ENCODE data around the gene PPP1R14B. TPM values are rescaled to one million over a fixed set of nuclear protein-coding genes. Genes with fewer than 3 reads are reported as not detected.
A peak's percentile ranks its signal among the peaks of the same experiment; 100 is the strongest.

Gene PPP1R14B
- total and polyA plus RNA-seq, 2 of the 13 experiments (the other 11 are each of a cell fraction or from before 2014, with no cell fraction given) = 110 to 148 TPM

DNA sequence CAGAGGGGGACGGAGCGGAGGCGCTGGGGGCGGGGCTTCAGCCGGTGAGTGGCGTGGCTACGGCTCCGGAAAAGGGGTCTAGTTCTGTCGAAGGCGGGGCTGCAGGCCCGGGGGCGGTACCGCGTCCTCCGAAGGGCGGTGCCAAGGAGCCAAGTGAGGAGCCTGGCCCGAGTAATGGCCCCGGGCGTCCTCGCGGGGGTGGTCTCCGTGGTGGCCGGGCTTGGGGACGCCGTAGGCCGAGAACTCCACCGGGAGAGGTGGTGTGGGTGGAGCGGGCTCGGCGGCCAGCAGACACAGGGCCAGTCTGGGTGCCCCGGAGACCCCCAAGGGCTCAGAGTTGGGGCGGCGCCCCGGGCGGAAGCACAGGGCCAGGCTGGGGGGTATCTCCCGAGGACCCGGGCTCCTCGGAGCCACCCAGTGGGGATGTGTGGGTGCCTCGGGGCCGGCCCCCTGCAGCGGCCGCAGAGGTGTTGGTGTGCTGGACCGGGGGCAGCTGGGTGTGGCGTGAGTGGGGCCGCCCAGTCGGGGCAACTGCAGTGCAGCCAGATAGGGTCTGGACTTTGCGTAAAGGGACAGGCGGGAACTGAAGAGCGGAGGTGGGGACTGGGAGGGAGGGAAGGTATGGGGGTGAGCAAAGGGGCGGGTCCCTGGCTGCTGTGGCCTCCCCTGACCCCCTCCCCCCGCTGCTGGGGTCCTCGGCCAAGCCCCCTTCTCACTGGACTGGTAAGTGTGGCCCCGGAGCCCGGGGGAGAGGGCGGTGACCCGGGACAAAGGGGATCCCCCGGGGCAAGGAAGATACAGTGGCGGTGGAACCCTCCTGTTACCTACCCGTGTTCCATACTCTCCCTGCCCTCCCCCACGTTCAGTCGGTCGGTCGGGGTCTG is 5.0 kb downstream of the PPP1R14B start (continued):
- TF ChIP-seq ZNF713 (CRISPR knock-in tag; IDR thresholded peaks at IDR 0.05) (0 out of 2 replicates have a peak, but pooled peaks have one; percentile 21), DNMT3B (CRISPR knock-in tag; conservative IDR thresholded peaks at IDR 0.05) (no peak)
- TF ChIP-seq, protein P1, sequence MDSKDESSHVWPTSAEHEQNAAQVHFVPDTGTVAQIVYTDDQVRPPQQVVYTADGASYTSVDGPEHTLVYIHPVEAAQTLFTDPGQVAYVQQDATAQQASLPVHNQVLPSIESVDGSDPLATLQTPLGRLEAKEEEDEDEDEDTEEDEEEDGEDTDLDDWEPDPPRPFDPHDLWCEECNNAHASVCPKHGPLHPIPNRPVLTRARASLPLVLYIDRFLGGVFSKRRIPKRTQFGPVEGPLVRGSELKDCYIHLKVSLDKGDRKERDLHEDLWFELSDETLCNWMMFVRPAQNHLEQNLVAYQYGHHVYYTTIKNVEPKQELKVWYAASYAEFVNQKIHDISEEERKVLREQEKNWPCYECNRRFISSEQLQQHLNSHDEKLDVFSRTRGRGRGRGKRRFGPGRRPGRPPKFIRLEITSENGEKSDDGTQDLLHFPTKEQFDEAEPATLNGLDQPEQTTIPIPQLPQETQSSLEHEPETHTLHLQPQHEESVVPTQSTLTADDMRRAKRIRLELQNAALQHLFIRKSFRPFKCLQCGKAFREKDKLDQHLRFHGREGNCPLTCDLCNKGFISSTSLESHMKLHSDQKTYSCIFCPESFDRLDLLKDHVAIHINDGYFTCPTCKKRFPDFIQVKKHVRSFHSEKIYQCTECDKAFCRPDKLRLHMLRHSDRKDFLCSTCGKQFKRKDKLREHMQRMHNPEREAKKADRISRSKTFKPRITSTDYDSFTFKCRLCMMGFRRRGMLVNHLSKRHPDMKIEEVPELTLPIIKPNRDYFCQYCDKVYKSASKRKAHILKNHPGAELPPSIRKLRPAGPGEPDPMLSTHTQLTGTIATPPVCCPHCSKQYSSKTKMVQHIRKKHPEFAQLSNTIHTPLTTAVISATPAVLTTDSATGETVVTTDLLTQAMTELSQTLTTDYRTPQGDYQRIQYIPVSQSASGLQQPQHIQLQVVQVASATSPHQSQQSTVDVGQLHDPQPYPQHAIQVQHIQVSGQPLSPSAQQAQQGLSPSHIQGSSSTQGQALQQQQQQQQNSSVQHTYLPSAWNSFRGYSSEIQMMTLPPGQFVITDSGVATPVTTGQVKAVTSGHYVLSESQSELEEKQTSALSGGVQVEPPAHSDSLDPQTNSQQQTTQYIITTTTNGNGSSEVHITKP (CRISPR knock-in tag; IDR thresholded peaks at IDR 0.05; ENCODE audit: low read depth) = no peak
- TF ChIP-seq, protein P2, sequence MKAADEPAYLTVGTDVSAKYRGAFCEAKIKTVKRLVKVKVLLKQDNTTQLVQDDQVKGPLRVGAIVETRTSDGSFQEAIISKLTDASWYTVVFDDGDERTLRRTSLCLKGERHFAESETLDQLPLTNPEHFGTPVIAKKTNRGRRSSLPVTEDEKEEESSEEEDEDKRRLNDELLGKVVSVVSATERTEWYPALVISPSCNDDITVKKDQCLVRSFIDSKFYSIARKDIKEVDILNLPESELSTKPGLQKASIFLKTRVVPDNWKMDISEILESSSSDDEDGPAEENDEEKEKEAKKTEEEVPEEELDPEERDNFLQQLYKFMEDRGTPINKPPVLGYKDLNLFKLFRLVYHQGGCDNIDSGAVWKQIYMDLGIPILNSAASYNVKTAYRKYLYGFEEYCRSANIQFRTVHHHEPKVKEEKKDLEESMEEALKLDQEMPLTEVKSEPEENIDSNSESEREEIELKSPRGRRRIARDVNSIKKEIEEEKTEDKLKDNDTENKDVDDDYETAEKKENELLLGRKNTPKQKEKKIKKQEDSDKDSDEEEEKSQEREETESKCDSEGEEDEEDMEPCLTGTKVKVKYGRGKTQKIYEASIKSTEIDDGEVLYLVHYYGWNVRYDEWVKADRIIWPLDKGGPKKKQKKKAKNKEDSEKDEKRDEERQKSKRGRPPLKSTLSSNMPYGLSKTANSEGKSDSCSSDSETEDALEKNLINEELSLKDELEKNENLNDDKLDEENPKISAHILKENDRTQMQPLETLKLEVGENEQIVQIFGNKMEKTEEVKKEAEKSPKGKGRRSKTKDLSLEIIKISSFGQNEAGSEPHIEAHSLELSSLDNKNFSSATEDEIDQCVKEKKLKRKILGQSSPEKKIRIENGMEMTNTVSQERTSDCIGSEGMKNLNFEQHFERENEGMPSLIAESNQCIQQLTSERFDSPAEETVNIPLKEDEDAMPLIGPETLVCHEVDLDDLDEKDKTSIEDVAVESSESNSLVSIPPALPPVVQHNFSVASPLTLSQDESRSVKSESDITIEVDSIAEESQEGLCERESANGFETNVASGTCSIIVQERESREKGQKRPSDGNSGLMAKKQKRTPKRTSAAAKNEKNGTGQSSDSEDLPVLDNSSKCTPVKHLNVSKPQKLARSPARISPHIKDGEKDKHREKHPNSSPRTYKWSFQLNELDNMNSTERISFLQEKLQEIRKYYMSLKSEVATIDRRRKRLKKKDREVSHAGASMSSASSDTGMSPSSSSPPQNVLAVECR (CRISPR knock-in tag; IDR thresholded peaks at IDR 0.05; ENCODE audit: borderline replicate concordance) = peak; percentile 50
- TF ChIP-seq, protein P3, sequence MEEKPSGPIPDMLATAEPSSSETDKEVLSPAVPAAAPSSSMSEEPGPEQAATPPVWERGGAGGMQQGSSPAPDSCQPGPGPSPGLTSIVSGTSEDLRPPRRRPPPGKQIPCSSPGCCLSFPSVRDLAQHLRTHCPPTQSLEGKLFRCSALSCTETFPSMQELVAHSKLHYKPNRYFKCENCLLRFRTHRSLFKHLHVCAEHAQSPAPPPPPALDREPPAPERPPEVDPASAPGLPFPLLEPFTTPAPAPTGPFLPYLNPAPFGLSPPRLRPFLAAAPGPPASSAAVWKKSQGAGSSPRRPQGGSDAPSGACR (CRISPR knock-in tag; IDR thresholded peaks at IDR 0.05) = no peak; the same call in 1 of the 2 replicates
- TF ChIP-seq, protein P4, sequence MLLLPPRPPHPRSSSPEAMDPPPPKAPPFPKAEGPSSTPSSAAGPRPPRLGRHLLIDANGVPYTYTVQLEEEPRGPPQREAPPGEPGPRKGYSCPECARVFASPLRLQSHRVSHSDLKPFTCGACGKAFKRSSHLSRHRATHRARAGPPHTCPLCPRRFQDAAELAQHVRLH (CRISPR knock-in tag; IDR thresholded peaks at IDR 0.05; ENCODE audit: borderline replicate concordance, low read depth) = 0 out of 2 replicates have a peak, but pooled peaks have one; percentile 26
- TF ChIP-seq, protein P5, sequence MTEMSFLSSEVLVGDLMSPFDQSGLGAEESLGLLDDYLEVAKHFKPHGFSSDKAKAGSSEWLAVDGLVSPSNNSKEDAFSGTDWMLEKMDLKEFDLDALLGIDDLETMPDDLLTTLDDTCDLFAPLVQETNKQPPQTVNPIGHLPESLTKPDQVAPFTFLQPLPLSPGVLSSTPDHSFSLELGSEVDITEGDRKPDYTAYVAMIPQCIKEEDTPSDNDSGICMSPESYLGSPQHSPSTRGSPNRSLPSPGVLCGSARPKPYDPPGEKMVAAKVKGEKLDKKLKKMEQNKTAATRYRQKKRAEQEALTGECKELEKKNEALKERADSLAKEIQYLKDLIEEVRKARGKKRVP (CRISPR knock-in tag; IDR thresholded peaks at IDR 0.05) = no peak
- TF ChIP-seq, protein P6, sequence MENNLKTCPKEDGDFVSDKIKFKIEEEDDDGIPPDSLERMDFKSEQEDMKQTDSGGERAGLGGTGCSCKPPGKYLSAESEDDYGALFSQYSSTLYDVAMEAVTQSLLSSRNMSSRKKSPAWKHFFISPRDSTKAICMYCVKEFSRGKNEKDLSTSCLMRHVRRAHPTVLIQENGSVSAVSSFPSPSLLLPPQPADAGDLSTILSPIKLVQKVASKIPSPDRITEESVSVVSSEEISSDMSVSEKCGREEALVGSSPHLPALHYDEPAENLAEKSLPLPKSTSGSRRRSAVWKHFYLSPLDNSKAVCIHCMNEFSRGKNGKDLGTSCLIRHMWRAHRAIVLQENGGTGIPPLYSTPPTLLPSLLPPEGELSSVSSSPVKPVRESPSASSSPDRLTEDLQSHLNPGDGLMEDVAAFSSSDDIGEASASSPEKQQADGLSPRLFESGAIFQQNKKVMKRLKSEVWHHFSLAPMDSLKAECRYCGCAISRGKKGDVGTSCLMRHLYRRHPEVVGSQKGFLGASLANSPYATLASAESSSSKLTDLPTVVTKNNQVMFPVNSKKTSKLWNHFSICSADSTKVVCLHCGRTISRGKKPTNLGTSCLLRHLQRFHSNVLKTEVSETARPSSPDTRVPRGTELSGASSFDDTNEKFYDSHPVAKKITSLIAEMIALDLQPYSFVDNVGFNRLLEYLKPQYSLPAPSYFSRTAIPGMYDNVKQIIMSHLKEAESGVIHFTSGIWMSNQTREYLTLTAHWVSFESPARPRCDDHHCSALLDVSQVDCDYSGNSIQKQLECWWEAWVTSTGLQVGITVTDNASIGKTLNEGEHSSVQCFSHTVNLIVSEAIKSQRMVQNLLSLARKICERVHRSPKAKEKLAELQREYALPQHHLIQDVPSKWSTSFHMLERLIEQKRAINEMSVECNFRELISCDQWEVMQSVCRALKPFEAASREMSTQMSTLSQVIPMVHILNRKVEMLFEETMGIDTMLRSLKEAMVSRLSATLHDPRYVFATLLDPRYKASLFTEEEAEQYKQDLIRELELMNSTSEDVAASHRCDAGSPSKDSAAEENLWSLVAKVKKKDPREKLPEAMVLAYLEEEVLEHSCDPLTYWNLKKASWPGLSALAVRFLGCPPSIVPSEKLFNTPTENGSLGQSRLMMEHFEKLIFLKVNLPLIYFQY (CRISPR knock-in tag; IDR thresholded peaks at IDR 0.05; ENCODE audit: borderline replicate concordance) = no peak
- TF ChIP-seq, protein P7, sequence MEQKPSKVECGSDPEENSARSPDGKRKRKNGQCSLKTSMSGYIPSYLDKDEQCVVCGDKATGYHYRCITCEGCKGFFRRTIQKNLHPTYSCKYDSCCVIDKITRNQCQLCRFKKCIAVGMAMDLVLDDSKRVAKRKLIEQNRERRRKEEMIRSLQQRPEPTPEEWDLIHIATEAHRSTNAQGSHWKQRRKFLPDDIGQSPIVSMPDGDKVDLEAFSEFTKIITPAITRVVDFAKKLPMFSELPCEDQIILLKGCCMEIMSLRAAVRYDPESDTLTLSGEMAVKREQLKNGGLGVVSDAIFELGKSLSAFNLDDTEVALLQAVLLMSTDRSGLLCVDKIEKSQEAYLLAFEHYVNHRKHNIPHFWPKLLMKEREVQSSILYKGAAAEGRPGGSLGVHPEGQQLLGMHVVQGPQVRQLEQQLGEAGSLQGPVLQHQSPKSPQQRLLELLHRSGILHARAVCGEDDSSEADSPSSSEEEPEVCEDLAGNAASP (CRISPR knock-in tag; IDR thresholded peaks at IDR 0.05; ENCODE audit: borderline replicate concordance) = 0 out of 2 replicates have a peak, but pooled peaks have one; percentile 7

Measured in HepG2 (cell line).